GM21381 (cell line): ENCODE data around the gene HOXD1.

ENCODE experiments used
- ATAC-seq: cut with Tn5 transposase; IDR thresholded peaks from one replicate; pipeline ENCODE4 v1.9.1; 2021; ENCODE audit warnings: mild to moderate bottlenecking, moderate library complexity; ENCODE audit not compliant: unreplicated experiment

Gene HOXD1

DNA sequence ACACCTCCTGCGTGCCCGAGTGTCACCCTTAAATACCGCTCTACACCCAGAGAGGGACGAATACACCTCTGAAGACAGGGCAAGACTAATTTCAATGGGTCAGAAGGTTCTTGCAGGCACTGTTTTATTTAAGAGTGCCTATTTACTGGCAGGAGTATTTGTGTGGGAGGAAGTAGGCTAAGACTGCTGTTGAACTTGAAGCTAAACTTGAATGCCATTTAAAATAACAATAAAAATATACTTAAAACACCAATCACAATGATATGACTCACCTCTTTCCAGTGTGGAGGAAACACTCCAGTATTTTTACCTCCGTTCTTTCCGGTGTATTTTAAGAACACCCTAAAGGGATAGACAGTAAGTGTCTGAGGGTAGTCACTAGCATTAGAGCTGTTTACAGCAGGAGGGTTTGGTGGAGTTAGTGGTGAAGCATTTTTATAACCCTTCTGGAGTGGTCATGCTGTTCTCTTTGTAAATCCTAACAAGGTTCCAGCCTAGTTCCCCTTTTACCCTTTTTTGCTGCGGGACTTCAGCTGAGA is 9.6 kb upstream of the HOXD1 start:
- no peak for ATAC-seq

DNA sequence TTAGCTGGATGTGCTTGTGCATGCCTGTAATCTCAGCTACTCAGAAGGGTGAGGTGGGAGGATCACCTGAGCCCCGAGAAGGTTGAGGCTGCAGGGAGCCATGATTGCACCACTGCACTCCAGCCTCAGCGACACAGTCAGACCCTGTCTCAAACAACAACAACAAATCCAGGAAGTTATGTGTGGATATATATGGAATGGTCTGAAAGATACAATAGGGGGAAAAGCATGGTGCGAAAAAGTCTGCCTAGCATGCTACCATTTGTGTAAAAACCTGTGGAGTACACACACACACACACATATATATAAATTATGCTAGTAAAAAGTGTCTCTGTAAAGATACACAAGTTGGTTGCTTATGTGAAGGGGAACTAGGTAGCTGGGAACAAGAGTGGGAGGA is 6.9 kb upstream of the HOXD1 start:
- ATAC-seq, result no peak

DNA sequence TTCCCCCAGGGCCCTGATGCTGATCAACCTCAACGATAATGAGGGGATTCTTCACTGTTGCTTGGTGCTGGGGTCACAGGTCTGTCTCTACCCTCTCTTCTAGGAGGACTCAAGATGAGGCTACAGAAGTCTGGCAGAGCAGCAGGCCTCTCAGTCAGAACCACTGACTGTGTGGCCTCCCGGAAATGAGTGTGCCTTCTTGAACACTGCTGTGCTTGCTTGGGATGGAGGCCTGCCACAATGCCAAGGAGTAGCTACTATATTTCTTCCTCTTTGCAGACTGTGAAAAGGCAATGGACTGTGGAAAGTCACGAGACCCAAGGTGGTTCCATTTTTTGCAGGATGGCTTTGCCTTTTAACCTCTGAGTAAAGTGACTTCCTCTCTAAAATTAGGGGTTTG is 5.8 kb upstream of the HOXD1 start:
- no peak for ATAC-seq

DNA sequence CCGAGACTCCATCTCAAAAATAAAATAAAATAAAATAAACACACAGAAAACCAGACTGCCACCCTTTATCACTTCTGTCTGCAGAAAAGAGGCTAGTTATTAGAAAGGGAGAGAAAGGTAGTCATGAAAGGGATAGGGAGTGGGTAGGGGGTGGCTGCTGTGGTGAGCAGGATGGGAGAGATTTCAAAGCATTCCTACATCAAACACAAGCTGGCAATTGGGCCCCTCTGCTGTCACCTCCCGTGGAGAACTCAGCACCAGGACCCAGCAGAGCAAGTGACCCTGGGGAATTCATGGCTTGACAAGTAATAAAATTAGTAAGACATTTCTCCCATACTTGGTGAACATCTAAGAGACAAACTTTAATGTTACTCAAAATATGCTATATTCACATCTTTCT is 3.7 kb upstream of the HOXD1 start:
- ATAC-seq, result no peak

DNA sequence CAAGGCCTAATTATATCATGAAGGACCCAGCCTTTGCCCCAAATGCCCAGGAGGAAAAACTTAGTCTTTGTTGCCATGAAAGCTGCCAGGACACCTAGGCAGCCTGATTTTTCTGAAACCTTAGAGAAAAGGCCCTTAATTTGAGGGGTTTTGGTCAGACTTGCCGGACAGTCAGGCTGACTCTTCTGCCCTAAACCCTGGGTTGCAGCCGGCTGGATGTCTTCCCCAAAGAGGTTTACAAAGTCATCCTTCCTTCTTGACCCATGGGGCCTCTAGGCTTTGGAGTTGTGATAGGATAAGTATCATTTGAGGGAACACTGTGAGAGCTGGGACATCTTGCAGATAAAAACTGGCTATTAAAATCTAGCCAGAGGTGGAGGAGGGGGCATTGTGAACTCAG is 2.4 kb upstream of the HOXD1 start:
- no peak for ATAC-seq

DNA sequence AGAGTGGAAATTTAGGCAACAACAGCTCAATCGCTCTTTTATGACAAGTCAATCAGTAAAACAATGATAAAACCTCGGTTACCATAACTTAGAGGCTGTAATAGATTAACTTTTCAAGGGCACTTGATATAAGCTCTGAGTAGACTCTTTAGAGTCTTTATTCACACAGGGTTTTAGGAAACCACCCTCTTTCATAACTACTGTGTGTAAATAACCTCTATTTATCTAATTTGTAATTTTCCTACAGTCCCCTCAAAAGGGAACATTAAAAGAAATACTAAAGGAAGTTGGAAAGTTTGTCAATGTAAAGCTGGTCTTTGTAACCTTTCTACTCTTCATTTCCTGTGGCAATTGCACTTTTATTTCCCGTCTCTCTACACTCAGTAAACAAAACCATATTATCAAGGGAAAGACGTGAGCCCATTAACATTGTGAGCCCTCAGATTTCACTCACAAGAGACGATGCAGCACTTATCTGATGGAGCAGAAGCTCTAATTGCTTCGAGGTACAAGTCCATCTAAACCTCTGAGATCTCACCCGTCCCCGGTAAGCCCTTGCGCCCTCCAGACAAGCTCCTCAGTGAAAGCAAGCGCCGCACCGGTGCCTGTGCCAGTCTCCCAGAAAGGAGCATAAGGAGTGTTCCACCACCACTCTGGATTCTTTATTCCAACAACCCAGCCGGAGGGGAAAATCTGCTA is 1.1 kb upstream of the HOXD1 start:
- no peak for ATAC-seq

DNA sequence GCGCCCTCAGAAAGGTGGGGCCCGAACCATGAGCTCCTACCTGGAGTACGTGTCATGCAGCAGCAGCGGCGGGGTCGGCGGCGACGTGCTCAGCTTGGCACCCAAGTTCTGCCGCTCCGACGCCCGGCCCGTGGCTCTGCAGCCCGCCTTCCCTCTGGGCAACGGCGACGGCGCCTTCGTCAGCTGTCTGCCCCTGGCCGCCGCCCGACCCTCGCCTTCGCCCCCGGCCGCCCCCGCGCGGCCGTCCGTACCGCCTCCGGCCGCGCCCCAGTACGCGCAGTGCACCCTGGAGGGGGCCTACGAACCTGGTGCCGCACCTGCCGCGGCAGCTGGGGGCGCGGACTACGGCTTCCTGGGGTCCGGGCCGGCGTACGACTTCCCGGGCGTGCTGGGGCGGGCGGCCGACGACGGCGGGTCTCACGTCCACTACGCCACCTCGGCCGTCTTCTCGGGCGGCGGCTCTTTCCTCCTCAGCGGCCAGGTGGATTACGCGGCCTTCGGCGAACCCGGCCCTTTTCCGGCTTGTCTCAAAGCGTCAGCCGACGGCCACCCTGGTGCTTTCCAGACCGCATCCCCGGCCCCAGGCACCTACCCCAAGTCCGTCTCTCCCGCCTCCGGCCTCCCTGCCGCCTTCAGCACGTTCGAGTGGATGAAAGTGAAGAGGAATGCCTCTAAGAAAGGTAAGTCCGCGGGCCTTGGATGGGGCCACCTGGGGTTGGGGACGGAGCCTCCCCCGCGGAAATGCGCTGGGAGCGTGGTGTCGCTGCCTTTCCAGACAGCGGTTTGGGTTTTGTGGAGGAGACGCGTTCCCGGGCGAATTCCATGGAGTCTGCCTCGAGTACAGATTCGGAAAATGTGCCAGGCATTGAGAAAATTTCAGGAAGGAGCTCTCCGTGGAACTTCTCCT is 559 bp downstream of the HOXD1 start:
- no peak for ATAC-seq

DNA sequence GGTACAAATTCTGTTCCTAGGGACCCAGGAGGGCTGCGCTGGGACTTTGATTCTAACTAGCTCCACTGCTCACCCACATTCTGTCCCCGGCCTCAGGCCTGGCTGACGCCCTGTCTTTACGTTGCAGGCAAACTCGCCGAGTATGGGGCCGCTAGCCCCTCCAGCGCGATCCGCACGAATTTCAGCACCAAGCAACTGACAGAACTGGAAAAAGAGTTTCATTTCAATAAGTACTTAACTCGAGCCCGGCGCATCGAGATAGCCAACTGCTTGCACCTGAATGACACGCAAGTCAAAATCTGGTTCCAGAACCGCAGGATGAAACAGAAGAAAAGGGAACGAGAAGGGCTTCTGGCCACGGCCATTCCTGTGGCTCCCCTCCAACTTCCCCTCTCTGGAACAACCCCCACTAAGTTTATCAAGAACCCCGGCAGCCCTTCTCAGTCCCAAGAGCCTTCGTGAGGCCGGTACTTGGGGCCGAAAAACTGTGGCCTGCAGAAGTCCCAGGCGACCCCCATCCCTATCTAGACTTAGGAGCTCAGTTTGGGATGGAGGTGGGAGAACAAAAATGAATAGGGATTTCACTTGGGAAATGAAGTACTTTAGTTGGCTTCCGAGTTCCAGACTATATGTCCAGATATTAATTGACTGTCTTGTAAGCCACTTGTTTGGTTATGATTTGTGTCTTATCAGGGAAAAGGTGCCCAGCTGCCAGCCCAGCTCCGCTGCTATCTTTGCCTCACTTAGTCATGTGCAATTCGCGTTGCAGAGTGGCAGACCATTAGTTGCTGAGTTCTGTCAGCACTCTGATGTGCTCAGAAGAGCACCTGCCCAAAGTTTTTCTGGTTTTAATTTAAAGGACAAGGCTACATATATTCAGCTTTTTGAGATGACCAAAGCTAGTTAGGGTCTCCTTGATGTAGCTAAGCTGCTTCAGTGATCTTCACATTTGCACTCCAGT is 1.5 kb downstream of the HOXD1 start:
- no peak for ATAC-seq

DNA sequence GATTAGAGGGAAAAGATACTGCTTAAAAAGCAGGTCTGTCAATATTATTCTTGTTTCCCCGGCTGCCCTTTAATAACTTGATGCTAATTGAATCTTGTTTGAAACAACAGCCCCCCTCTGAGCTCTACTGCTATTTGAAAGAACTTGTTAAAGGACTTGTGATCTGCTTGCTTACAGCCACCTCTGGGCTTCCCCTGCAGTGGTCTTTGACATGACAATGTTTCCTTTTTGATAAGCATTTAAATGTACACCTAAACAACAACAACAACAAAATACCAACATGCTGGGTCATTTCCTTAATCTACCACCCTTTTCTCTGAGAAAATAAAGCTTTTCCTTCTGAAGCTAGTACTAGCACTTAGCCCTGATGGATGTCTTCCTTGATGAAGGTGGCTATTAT is 3.9 kb downstream of the HOXD1 start:
- ATAC-seq, result no peak

DNA sequence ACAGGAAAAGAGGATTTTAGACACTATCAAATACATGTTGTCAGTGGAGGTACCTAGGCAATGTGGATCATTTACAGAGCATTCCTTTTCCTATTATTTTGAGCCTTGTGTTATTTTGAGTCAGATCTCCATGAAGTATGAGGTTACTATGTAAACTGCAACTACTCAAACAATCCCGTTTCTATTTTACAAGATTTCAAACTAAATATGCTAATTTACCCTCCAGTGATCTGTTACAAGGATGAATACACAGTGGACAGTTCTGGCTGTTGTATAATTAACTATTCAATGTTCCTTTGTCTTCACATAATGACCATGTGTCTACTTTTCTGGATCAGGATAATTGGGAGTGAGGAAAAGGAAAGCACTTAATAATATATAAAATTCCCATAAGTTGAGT is 4.6 kb downstream of the HOXD1 start:
- ATAC-seq, result no peak

DNA sequence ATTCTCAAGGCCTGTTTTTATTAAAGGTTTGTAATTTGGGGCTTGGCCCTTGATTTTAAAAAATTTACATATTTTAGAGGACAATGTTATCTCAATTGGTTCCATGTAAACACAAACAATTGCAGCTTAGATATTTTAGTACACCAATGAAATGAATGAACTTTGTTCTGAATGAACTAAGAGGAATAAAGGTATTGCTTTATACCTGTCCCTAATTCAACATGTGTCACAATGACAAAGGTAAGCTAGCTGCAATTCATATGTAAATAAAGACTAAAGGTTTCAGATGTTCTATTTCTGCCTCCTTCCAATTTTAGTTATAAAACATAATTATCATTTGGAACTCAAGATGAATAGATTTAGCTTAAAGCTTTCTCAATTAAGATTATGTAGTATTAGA is 11.4 kb downstream of the HOXD1 start:
- ATAC-seq, result no peak

DNA sequence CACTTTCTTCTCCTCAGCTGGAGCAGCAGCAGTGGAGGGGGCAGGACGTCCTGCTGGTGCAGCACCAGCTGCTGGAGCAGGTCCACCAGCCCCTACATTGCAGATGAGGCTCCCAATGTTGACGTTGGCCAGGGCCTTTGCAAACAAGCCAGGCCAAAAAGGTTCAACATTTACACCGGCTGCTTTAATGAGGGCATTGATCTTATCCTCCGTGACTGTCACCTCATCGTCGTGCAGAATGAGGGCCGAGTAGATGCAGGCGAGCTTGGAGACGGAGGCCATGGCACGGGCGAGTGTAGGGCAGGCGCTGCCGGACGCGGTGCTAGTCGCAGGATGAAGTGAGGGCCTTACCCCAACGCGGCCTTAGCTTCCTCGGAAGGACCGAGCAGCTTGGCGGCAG is 12.5 kb downstream of the HOXD1 start:
- no peak for ATAC-seq

DNA sequence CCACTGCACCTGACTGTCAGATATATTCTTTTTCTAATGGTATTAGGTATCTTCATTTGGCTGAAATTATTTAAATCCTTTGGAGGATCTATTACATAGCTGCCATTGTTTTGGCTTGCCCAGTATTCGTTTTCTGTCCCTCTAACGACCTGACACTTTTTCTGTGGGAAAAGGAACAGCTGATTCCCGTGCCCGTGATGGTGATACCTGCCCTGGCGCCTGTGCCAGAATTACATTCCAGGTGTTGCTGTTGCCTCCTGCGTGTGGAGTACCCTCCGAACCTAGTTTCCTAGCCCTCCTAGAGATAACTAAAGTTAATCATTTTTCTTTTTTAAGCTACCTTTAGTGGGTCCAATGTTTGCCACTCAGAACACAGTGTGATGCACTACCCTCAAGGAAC is 14.0 kb downstream of the HOXD1 start:
- ATAC-seq, result no peak

DNA sequence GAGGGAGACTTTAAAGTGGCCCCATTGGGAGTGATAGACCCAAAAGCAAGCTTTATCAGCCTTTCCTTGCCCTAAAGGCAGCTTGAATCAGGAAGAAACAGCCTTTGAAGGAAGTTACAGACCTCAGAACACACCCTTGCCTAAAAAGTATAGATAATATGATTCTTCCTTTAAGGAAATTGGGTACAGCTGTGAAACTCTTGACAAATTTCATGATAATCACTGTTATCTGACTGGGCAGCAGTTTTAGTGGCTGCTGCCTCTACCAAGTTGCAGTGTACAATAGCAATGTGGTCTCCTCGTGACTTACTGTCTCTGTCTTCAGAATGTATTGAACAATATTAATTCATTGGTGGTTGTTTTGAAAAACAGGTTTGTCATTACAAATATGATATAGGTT is 16.7 kb downstream of the HOXD1 start:
- ATAC-seq, result no peak

DNA sequence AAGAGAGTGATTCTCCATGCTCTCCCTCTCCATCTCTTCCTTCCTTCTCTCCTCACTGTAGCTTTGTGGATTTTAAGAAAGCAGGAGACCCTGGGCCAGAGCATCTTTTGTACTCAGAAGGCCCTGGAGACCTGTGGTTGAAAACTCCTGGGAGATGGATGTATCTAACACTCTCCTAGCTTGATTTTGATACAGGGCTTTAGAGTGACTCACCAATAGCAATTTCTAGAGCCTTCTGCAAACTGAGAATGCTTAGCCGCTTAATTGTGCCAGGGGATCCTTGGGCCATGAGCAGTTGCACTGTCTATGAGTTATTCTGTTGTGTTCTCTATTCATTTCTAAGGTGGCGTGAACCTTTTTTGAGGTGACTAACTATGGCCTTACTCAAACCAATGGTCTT is 17.7 kb downstream of the HOXD1 start:
- ATAC-seq, result no peak

DNA sequence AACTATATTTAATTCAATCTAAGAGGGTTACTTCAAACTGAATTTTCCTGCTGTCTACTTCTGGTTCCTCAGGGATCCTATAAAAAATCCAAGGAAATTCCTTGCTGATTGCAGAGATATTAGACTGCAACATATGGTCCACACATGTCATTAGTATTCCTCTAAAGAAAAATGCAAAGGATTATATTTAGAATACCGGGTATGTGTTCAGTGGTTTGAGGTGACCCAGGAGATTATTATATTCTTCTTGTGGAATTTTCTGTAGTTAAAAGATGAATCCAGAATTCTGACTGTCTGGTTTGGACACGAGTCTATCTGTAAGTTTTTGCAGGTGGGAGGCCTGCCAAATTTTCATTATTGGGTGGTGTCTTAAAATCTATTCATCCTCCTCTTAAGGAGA is 18.2 kb downstream of the HOXD1 start:
- ATAC-seq, result no peak

DNA sequence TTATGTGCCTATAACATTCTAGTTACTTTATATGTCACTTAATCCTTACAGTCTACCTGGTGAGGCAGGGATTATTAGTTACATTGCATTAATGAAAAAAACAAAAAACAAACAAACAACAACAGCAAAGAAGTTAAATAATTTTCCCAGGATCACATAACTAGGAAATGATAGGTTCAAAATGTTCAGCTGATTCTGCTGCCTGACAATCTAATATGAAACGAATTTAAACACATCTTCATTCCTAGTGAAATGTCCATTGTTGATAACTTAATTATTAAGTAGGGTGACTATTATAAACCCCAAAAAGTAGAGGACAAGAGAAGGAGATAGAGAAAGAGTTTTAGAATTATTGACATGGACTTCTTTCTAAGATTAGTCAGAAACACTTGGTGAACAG is 22.6 kb downstream of the HOXD1 start:
- ATAC-seq, result no peak

DNA sequence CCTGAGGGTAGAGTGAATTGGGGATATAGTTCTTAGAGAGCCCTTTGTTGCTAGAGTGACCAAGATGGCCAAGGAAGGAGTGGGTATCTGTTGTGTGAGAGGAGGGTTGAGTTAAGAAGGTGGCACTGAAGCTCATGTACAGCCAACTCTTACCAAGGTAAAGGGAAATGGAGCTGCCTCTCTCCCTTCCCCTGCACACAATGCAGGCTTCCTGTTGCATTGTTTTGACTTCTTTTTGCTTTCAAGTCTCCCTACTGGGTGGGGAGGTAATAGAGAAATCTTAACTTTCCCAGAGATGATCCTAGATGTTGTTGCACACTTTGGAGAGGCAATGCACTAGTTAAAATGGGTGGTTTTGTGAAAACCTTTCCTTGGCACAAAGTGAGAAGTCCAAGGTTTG is 23.8 kb downstream of the HOXD1 start:
- no peak for ATAC-seq

DNA sequence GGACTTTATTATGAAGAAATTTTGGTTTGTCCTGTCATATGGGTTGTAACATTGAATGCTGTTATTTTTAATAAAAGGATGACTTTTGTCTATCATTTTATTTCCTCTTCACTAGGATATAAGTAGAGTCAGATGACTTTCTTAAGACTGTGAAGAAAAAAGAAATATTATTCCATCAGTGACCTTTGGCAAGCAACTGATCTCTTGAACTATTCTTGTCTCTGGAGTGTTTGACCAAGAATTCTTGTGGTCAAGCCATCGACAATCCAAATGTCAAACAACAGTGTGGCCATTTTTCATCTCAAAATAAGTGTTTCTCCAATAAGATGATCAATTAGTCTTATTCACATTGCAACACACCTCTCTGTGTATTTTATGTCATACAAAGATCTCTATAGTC is 24.9 kb downstream of the HOXD1 start:
- no peak for ATAC-seq

DNA sequence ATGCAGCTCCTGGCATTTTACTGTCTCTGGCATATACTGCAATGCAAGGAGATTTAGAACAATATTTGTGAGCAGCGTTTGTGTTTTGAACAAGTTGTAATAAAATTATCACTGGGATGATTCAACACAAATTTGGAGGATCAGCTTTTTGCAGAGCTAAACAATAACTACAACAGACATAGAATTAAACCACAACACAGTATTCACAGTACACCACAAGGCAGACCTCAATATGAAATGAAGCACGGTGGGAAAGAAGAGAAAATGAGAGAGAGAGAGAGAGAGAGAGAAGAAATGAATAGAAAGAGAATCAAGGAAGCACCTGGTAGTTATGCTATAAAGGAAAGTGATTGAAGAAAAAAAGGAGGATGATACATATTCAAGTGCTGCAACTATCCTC is 39.4 kb downstream of the HOXD1 start:
- ATAC-seq, result no peak

DNA sequence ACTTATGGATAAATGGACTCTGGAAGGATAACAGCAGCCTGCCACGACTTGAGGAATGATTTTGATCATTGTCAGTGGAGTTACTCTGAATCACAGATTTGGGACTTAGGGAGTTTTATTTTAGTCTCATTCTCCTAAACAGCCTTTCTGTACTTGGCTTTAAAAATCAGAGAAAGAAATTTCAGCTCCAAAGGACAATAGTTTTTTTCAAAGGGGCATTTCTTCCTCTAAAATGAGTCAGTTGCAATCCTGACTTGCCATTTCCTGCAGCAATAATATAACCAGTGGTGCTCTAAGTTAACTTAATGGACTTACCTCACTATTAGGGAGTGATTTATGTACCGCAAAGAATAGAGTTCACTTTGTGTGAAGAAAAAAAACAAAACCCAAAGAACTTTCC is 45.7 kb downstream of the HOXD1 start:
- ATAC-seq, result no peak
